ENCODE data around the gene GFY. TPM values are rescaled to one million over a fixed set of nuclear protein-coding genes. Genes with fewer than 3 reads are reported as not detected.
A peak's percentile ranks its signal among the peaks of the same experiment; 100 is the strongest.

GFY gene
- total RNA-seq, 1 donor = not detected

GRCh38 chr19:49408816-49409440, 16.3 kb upstream of the GFY start:
- no peak for DNase-seq (ENCODE audit: low read depth)
- TF ChIP-seq CTCF (IDR thresholded peaks at IDR 0.05; ENCODE audit: insufficient read depth, low read length) = no peak

GRCh38 chr19:49409441-49410029, 15.7 kb upstream of the GFY start:
- no peak for DNase-seq (ENCODE audit: low read depth)
- TF ChIP-seq CTCF (IDR thresholded peaks at IDR 0.05; ENCODE audit: insufficient read depth, low read length) = no peak
- H3K4me3 ChIP-seq (ENCODE audit: low read depth, low read length) = no peak overlapping the region

More at GRCh38 chr19:49408816-49409440, 16.3 kb upstream of the GFY start:
- no peak overlapping the region for H3K4me3 ChIP-seq (ENCODE audit: low read depth, low read length)

DNA sequence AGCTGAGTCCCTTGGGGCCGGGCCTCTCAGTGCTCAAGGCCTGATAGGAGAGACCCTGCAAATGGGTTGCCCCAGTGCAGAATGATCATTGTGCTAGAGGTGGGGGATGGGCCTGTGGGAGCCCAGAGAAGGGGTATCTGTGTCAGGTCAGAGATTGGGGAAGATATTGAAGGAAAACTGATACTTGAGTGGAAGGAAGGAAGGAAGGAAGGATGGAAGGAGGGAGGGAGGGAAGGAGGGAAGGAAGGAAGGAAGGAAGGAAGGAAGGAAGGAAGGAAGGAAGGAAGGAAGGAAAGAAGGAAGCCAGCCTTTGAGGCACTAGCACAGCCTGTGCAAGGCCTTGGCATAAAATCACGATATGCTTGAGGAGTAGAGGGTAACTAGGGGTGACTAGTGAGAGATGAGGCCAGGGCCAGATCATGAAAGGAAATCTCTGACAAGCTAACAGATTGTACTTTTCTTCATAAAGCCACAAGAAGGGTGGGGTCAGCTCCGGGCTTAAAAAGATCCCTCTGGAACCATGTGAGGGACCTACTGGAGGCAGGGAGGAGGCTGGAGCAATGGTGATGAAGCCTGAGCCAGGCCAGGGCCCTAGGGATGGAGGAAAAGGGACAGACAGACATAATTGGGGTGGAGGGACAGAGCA, 13.4 kb upstream of the GFY start:
- TF ChIP-seq CTCF (IDR thresholded peaks at IDR 0.05; ENCODE audit: insufficient read depth, low read length) = no peak
- DNase-seq (ENCODE audit: low read depth) = no peak

GRCh38 chr19:49413348-49413747, 11.8 kb upstream of the GFY start:
- TF ChIP-seq CTCF (IDR thresholded peaks at IDR 0.05; ENCODE audit: insufficient read depth, low read length) = no peak
- H3K4me3 ChIP-seq (ENCODE audit: low read depth, low read length) = no peak overlapping the region
- DNase-seq (ENCODE audit: low read depth) = no peak

More for the DNA sequence above, 13.4 kb upstream of the GFY start:
- H3K4me3 ChIP-seq (ENCODE audit: low read depth, low read length) = no peak overlapping the region

- TF ChIP-seq CTCF (IDR thresholded peaks at IDR 0.05; ENCODE audit: insufficient read depth, low read length) = no peak
- DNase-seq (ENCODE audit: low read depth) = no peak
Observed at GRCh38 chr19:49414256-49414655, 10.9 kb upstream of the GFY start.

GRCh38 chr19:49415102-49415809, 9.9 kb upstream of the GFY start:
- DNase-seq (ENCODE audit: low read depth) = peak; percentile 28
- no peak for TF ChIP-seq CTCF (IDR thresholded peaks at IDR 0.05; ENCODE audit: insufficient read depth, low read length)
- H3K4me3 ChIP-seq (ENCODE audit: low read depth, low read length) = no peak overlapping the region

More at GRCh38 chr19:49414256-49414655, 10.9 kb upstream of the GFY start:
- H3K4me3 ChIP-seq (ENCODE audit: low read depth, low read length) = no peak overlapping the region
